COLO668 (cell line): ENCODE data around the gene ARFIP1.
A peak's percentile ranks its signal among the peaks of the same experiment; 100 is the strongest.
"Not testable (repeated sequence)": the region's sequence is repeated elsewhere in the genome, so short reads cannot be mapped to it uniquely, and the experiment has no call there.

Experiments
- DNase-seq: peaks from one replicate; lab custom pipeline; 2025; ENCODE audit not compliant: unreplicated experiment; lab: John Stamatoyannopoulos, UW

ARFIP1 gene, protein sequence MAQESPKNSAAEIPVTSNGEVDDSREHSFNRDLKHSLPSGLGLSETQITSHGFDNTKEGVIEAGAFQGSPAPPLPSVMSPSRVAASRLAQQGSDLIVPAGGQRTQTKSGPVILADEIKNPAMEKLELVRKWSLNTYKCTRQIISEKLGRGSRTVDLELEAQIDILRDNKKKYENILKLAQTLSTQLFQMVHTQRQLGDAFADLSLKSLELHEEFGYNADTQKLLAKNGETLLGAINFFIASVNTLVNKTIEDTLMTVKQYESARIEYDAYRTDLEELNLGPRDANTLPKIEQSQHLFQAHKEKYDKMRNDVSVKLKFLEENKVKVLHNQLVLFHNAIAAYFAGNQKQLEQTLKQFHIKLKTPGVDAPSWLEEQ

DNA sequence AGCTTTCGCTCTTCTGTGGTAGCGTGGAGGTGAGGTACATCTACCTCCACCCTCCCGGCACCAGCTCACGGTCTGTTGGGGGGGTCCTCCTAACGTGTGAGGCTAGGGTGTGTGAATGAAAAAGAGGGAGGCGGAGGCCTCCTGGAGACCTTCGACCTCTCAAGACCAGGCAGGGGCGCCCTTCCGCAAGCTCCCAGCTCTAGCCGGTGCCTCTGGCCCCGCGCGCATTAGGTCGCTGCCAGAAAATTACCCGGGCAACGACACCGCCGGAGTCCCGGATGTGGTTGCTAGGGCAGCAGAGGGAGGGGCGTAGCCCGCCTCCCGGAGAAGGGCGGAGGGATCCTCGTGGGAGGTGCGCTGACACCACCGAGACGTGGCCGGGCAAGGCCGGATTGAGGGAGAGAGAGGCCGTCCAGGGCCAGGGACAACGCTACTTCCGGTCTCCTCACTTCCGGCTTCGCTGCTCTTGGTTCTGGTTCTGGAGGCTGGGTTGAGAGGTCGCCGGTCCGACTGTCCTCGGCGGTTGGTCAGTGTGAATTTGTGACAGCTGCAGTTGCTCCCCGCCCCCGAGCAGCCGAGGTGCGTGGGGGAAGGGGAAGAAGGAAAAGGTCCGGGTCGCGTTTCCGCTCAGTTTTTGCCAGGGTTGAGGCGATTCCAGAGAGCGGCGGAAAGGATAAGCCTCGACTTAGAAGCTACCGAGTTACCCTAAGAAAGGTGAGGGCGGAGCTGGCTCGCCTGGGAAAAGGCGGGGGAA is at the start of gene ARFIP1, which contains the start of gene TIGD4:
Gene ARFIP1, plus strand, starts transcription at position 442 of the 754 bp plus-strand sequence. CDS start 49,680 bp downstream, outside the sequence.
Gene TIGD4, minus strand, starts transcription at position 218 of the 754 bp plus-strand sequence. CDS start 8,726 bp downstream, outside the sequence.
- peak; percentile 98 for DNase-seq

DNA sequence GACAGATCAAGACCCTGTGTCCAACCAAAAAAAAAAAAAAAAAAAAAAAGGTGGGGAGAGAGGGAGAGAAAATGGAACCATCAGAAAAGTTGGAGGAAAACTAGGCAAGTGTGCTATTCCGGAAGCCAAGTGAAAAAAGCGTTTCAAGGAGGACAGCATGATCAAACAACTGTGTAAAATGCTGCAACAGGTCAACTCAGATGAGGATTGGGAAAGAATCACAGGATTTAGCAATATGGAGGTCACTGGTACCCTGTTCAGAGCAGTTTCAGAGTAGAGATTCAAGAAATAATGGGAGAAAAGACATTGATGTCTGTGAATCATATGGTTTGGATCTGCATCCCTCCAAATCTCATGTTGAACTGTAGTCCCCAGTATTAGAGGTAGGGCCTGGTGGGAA is 47.8 kb upstream of the ARFIP1 start:
- no peak for DNase-seq

DNA sequence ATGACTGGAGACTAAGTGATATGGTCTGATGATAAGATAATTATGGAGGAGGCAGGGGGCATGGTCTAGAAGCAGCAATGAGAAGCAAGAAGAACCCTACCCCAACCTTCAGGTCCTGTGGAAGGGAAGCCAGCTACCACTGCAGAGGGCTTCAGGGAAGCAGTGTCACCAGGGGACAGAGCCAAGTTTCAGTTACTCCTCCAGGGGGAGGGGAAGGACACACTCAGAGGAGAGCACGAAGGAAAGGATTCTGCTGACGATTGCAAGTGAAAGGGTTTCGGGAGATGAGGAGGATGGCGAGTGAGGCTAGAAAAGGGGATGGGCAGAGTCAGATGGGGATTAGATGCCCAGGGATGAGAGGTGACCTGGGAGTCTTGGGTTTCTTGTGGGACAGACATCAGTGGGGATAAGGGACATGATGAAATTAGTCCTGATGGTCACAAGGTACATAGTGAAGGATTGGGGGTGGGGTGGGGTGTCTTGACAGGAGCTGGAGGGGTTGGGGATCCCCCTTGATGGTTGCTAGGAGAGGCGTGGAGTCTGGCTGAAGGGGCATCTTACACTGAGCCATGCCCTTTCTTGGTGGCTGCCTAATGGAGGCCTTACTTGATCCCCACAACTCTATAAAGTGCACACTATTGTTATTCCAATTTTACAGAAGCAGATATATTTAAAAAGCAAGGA is 45.6 kb upstream of the ARFIP1 start:
- no peak for DNase-seq

DNA sequence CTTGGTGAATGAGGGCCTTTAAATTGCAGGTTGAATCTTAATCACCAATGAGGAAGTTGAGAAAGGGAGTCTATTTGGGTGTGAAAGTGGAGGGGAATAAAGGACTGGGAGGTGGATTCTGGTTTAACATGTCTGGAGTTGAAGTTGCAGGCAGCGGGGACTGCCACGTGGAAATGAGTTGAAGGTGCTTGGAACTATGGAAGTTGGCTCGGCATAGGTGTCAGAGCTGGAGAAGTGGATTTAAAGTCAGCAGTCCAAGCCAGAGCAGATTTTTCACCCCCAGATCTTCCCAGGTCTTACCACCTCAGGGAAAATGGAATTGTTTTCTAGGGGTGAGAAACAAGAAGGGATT is 45.1 kb upstream of the ARFIP1 start:
- no peak for DNase-seq

DNA sequence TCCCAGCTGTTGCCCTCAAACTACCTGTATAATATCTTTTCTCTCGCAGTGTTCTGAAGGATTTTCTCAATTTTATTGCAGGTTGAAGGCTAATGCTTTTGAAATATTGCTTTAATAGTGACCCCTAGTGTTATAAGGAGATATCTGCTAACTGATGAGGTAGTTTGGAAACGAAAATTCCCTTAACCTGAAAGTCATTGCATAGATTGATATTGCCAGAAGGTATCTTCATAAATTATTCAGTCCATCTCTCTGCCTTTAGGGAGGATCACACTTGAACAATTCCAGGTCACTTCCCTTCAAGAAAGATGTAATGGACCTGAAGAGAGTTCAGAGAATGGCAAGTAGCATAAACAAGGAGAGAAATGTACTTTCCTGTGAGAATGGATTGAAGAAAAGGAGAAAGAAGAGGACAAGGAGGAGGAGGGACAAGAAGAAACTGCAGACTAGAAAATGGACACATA is 44.3 kb upstream of the ARFIP1 start:
- DNase-seq, result no peak

DNA sequence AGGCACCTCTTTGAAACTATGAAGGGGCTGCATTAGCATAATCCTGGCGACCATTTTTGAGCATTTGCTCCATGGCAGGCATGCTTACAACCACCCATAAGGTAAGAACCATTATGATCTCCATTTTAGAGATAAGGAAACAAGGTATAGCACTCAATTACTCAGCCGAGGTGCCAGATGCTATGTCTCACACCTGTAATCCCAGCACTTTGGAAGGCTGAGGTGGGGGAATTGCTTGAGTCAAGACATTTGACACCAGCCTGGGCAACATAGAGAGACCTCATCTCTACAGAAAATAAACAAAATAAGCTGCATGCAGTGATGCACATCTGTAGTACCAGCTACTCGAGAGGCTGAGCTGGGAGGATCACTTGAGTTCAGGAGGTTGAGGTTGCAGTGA is 43.8 kb upstream of the ARFIP1 start:
- no peak for DNase-seq

DNA sequence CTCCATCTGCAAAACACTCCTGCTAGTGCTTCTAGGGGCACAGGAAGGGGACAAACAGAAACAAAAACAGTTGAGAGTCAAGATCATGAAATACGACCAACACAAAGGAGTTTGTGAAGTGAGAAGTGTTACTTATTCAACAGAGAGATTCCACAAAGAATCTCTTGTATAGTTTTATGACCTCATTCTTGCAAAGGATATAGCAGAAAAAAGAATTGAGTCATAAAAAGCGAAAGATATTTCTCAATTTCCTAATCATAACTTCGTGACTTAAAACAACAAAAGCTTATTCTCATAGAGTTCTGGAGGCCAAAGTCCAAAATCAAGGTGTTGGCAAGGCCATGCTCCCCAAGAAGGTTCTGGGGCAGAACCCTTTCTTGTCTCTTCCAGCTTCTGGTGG is 40.9 kb upstream of the ARFIP1 start:
- no peak for DNase-seq

DNA sequence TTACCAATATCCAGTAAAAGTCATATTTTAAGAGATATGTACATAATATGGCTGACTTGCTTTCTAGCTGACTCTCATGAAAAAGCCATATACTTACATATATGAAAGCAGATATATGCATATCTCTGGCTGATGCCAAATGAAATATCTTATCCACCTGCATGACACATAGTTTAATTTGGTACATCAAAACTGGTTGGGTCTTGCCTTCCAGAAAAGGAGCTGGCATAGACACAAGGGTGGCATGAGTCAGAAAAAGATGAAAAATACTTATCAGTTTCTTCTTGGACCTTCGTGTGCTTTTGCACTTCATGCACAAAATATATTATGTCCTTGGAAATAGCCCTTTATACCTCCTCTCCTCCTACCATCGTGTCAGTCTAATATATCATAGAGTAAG is 32.3 kb upstream of the ARFIP1 start:
- DNase-seq, result no peak

DNA sequence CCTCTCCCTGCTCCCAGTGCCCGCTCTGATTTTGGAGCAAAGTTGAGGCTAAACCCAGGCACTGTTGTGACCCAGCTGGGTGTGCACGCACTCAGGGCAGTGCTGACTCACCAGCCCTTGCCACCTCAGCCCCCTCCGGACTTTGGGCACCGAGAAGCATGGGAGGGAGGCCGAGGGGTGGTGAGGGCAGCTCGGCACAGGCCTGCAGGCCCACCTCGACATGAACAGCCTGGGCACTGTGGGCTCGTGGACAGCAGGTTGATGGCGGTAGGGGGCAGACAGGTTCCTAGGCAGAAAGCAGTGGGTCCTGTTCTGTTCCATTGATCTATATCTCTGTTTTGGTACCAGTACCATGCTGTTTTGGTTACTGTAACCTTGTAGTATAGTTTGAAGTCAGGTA is 31.1 kb upstream of the ARFIP1 start:
- no peak for DNase-seq

DNA sequence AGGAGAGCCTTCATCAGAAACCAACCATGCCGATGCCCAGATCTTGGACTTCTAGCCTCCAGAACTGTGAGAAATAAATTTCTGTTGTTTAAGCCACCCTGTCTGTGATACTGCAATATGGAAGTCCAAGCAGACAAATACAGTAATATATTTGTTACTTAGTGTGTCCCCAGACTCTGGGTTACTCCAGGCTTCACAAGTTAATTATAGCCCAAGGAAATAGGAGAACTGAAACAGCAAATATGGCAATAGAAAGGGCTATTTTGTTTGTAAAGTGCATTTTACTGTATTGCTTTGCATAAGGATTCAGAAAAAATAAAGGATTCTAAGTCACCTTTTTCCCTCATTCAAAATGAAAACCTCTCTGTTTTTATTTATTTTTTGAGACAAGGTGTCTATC is 16.0 kb upstream of the ARFIP1 start:
- DNase-seq, result no peak

DNA sequence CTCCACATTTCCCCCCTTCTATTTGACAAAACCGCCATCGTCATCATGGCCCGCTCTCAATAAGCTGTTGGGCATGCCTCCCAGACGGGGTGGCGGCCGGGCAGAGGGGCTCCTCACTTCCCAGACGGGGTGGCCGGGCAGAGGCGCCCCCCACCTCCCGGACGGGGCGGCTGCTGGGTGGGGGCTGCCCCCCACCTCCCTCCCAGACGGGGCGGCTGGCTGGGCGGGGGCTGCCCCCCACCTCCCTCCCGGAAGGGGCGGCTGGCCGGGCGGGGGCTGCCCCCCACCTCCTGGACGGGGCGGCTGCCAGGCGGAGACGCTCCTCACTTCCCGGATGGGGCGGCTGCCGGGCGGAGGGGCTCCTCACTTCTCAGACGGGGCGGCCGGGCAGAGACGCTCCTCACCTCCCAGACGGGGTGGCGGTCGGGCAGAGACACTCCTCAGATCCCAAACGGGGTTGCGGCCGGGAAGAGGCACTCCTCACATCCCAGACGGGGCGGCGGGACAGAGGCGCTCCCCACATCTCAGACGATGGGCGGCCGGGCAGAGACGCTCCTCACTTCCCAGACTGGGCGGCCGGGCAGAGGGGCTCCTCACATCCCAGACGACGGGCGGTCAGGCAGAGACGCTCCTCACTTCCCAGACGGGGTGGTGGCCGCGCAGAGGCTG is 14.6 kb upstream of the ARFIP1 start:
- not testable (repeated sequence) for DNase-seq

DNA sequence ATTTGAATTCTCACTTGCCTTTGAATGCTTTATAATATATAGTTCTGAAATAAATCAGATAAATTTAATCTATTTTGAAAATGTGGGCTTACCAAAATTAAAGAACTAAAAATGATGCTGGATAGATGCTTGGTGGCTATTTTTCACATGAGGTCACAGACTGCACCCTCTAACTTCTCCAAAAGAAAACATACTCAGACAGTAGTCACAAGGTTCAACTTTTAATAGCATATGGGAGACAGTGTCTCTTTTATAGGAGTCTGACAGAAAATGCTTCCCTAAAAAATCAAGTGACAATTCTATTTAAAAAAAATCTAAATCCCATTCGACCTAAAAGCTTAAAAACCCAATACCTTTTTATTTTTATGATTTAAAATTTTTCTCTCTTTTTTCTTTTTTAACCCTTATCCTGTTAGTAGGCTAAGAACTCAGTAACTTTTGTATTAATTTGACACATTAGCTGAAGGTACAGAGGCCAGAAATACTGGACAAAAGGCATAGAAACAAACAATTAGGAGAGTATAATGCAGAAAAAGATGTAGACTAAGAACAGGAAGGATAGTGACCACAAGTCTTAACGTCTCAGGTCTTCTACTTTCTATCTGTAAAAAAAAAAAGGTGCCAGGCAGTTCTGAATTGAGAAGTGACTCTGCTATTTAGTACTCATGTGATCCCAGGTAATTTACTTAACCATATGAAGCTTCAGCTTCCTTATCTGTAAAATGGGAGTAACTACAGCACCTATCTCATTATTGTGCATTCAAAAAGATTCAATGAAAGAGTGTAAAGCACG is 7.8 kb upstream of the ARFIP1 start:
- no peak for DNase-seq

DNA sequence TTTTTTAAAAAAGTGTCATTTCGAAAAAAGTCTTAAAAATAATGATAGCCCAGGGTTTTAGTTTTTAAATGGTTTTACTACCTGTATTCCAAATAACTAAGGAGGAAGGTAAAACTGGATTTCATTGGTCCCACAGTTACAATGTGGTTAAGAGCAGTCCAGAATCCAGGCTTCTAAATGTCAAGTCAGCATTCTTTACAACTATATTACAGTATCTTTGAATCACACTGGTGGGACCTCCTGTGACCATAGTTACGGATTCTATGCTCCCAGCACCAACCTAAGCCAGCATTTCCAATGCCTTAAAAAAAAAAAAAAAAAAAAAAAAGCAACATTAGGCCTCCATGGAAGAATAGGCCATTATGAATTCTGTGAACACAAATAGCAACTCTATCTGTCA is 6.4 kb upstream of the ARFIP1 start:
- no peak for DNase-seq

DNA sequence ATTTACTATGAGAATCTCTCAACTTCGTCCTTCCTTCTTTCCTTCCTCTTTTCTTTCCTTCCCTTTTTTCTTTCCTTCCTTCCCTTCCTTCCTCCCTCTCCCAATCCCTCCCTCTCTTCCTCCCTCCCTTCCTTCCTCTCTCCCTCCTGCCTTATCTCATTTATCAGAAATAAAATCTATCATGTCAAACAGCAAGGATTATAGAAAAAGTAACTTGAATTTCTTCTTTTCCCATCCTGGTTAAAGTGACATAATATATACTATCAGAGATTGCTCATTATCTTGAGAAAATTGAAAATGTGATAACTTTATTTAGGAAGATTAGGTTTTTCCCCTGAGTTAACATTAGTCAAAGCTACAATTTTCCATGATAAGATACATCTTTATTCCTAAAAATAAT is 5.8 kb upstream of the ARFIP1 start:
- no peak for DNase-seq

DNA sequence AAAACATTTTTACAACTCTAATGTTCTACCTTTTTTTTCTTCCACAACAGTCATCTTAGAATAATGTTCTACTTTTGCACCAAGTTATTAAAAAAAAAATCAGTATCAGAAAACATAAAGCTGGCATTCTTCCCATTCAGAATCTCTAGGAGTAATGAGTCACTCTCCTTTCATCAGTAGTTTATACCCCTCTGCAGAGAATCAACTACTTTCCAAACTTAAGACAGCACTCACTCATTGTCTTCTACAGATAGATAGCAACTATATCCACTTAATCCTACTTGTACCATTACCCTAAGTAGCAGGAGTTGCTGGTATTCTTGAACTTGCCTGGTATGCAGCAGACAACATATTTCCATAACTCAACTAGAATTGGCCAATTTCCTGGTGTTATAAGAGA is 3.4 kb upstream of the ARFIP1 start:
- DNase-seq, result no peak

DNA sequence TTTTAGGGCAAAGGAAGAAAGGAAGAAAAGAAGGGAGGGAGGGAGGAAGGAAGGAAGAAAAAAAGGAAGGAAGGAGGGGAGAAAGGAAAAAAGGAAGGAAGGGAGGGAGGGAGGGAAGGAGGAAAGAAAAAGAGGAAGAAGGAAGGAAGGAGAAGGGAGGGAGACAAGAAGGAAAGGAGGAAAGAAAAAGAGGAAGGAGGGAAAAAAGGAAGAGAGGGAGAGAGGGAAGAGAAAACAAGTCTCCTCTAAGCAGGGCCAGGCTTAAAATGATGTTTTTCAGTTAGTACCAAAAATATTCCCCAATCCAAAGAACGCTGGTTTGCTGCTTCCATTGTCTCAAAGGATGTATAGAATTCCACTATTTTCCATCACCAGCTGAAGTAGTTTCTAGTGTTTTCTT is 2.3 kb upstream of the ARFIP1 start:
- DNase-seq, result no peak

DNA sequence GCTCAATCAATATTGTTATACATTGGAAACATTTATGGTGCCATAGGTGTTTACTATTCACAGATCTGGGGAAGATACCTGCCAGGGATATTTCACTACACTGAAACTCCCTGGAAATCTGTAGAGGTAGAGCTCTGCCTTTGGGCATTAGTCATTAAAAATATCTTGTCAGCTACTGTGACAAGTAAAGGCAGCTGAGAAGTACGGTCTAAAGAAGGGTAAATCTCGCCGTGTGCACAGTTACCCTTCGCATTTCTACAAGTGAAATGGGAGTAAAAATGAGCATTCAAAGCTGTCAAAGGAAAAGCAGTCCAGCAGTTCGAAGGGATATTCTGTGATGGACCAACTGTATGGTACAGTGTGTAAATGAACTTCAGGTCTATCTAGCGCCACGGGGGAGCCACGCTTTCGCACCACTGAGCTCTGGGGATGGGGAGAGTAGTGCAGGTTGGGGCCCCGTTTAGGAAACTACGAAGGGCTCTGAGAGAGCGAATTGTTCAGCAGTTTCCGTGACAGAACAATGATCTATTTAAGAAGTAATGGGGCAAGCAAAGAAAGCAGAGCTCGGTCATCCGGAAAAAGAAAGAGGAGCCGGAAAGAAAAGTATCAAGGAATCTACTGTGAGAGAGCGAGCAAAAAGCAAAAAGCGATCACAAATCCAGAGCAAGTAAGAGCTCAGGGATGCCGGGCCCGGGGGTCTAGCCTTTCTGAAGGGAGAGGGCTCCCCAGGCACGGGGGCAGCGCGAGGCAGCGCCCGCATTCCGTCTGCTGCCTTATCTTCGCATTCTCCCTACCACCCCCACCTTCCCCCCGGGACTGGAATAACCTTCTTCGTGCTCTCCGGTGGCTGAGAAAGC is 870 bp upstream of the ARFIP1 start:
- peak; percentile 49 for DNase-seq

DNA sequence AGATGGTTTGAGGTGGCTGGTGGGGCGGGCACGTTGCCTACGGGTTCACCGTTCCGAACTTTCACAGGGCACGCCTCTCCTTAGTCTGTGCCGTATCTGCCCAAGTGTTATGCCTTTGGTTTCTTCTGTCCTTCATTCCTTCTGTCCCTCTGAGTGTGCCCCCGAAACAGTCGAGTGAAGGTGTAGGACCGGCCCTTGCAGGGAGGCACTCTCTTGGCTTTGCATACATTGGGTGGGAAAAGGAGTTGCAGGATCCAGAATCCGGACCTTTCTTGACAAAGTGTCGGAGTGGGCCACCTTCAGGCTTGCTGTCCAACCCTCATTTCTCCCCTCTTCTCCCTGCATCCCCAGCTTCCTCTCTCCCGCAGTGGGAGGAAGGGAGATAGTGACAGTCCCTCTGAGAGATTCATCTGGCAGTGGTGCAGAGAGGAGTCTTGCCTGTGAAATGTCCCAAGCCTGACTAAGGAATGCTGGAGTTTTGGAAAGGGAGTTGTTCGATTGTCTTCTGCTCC is 569 bp downstream of the ARFIP1 start:
- DNase-seq, result no peak
